ENCODE measurements around the gene FBN2.

- TF ChIP-seq ZFP30 (CRISPR knock-in tag; IDR thresholded peaks at IDR 0.05) (no peak), CSDC2 (CRISPR knock-in tag; IDR thresholded peaks at IDR 0.05) (no peak), ISL1 (CRISPR knock-in tag; IDR thresholded peaks at IDR 0.05) (no peak), ZNF8 (CRISPR knock-in tag; IDR thresholded peaks at IDR 0.05) (no peak), RARB (CRISPR knock-in tag; IDR thresholded peaks at IDR 0.05) (no peak), ESRRG (CRISPR knock-in tag; IDR thresholded peaks at IDR 0.05) (no peak), CREB5 (CRISPR knock-in tag; IDR thresholded peaks at IDR 0.05; ENCODE audit: low read depth) (no peak), ZFP3 (CRISPR knock-in tag; IDR thresholded peaks at IDR 0.05) (no peak), ZC3H10 (CRISPR knock-in tag; IDR thresholded peaks at IDR 0.05) (no peak), SNAI2 (CRISPR knock-in tag; IDR thresholded peaks at IDR 0.05) (no peak), GLIS3 (CRISPR knock-in tag; IDR thresholded peaks at IDR 0.05) (no peak), TCF4 (CRISPR knock-in tag; IDR thresholded peaks at IDR 0.05; ENCODE audit: borderline replicate concordance) (no peak), ARNTL (CRISPR knock-in tag; IDR thresholded peaks at IDR 0.05; ENCODE audit: borderline replicate concordance, low read depth) (no peak), CSRNP3 (CRISPR knock-in tag; IDR thresholded peaks at IDR 0.05) (no peak)
These were observed 44.3 kb downstream of the FBN2 start for GRCh38 chr5:128493657-128494329.

Data from SK-N-SH treated with all-trans-retinoic acid at 6 μM for 48 hours (cell line).